ENCODE data around the gene KLHDC7A. TPM values are rescaled to one million over a fixed set of nuclear protein-coding genes. Genes with fewer than 3 reads are reported as not detected.
"Not testable (repeated sequence)": the region's sequence is repeated elsewhere in the genome, so short reads cannot be mapped to it uniquely, and the experiment has no call there.

KLHDC7A gene
- polyA plus RNA-seq, 4 donors = 0.19 to 7.5 (median 0.25) TPM

DNA sequence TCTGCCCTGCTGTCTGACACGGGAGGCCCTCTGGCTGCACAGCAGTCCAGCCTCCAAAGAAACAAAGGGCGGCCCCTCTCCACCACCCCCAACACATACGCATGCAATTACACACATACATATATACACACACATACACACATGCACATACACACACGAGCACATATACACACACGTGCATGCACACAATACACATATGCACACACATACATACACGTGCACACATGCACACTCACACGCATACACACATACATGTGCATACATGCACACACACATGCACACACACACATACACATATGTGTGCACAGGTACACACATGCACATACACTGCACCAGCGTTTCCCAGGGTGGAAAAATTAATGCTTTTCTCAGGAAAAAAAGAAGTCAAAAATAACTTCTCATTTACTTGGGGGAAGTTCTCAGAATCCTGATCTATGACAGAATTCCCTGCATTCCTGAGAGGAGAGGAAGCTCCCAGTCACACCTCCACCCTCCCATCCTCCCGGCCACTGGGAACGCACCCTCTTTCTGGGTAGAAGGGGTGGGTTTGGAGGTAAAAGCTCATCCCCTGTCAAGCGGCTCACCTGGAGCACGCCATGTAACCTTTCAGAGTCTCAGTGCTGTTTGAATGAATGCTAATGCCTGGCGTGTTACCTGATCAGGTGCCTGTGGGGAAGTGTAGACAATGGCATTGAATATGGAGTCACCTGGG, 33.1 kb upstream of the KLHDC7A start:
- FAIRE-seq = no peak
- Histone ChIP-seq H3K9me3 (ENCODE audit: control insufficient read depth in 2 of 2, insufficient read depth in 1 of 2, low read depth in 1 of 2, low read length in 1 of 2) (no peaks in the 10 kb centered on the region), H3K27ac (ENCODE audit: low read depth in 1 of 3, low read length in 2 of 3) (no peak overlapping the region), H3K4me3 (ENCODE audit: low read depth in 1 of 3, low read length in 3 of 3) (no peak overlapping the region), H3K27me3 (ENCODE audit: control insufficient read depth in 3 of 3, insufficient read depth in 3 of 3, low read length in 3 of 3) (no peaks in the 10 kb centered on the region), H3K36me3 (ENCODE audit: control insufficient read depth in 3 of 3, insufficient read depth in 2 of 3, low read depth in 1 of 3, low read length in 3 of 3) (no peaks in the 10 kb centered on the region), H3K4me1 (ENCODE audit: control insufficient read depth in 3 of 3, insufficient read depth in 2 of 3, low read depth in 1 of 3, low read length in 2 of 3) (no peaks in the 10 kb centered on the region)
- DNase-seq = no peak
- WGBS, 3 donors = 80 to 84% (median 80%) methylated on average over 13 of the region's 13 CpGs

DNA sequence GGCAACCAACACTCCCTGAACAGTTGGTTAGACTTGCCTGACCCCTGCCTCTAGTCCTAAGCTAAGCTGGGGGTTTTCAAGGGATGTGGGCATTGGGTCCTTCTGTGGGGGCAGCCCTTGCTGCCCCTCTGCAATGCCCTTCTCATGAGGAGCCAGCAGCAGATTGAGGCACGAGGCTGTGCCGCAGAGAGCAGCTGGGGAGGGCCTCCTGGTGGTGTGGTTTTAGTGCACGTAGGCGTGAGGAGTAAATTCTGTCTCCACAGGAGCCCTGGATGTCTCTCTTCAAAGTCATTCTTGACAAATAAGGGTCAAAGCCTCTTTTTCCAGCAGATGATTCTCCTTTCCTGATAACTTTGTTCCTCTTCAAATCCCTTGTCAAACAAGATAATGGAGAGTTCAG, 31.8 kb upstream of the KLHDC7A start:
- WGBS, 3 donors = 34 to 50% (median 38%) methylated on average over 4 of the region's 4 CpGs
- Histone ChIP-seq H3K9me3 (ENCODE audit: control insufficient read depth in 2 of 2, insufficient read depth in 1 of 2, low read depth in 1 of 2, low read length in 1 of 2) (no peaks in the 10 kb centered on the region), H3K36me3 (ENCODE audit: control insufficient read depth in 3 of 3, insufficient read depth in 2 of 3, low read depth in 1 of 3, low read length in 3 of 3) (no peaks in the 10 kb centered on the region), H3K4me3 (ENCODE audit: low read depth in 1 of 3, low read length in 3 of 3) (no peak overlapping the region), H3K27me3 (ENCODE audit: control insufficient read depth in 3 of 3, insufficient read depth in 3 of 3, low read length in 3 of 3) (no peaks in the 10 kb centered on the region), H3K27ac (ENCODE audit: low read depth in 1 of 3, low read length in 2 of 3) (no peak overlapping the region), H3K4me1 (ENCODE audit: control insufficient read depth in 3 of 3, insufficient read depth in 2 of 3, low read depth in 1 of 3, low read length in 2 of 3) (no peaks in the 10 kb centered on the region)
- FAIRE-seq (no peak), DNase-seq (no peak)

DNA sequence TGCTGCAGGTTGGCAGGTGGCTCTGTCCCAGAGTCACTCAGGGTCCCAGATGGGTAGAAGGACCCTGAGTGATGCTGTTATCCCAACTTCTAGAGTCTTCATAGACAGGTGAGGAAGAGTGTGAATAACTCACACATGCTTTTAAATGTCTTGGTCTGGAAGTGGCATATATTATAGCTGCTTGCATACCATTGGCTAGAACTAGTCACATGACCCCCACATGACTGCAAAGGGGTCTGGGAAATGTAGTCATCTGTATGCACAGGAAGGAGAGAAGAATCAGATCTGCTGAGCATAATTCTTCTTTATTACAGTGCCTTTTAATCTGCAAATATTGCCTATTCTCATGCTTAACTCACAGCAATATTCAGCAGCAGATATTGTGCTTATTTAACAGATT, 28.2 kb upstream of the KLHDC7A start:
- no peaks in the 10 kb centered on the region for H3K36me3 ChIP-seq (ENCODE audit: control insufficient read depth in 3 of 3, insufficient read depth in 2 of 3, low read depth in 1 of 3, low read length in 3 of 3)
- H3K4me3 ChIP-seq (ENCODE audit: low read depth in 1 of 3, low read length in 3 of 3) = no peak overlapping the region
- H3K4me1 ChIP-seq (ENCODE audit: control insufficient read depth in 3 of 3, insufficient read depth in 2 of 3, low read depth in 1 of 3, low read length in 2 of 3) = no peaks in the 10 kb centered on the region
- no peak overlapping the region for H3K27ac ChIP-seq (ENCODE audit: low read depth in 1 of 3, low read length in 2 of 3)
- no peaks in the 10 kb centered on the region for H3K9me3 ChIP-seq (ENCODE audit: control insufficient read depth in 2 of 2, insufficient read depth in 1 of 2, low read depth in 1 of 2, low read length in 1 of 2)
- FAIRE-seq (no peak), DNase-seq (peak; percentile 19 to 25)
- no peaks in the 10 kb centered on the region for H3K27me3 ChIP-seq (ENCODE audit: control insufficient read depth in 3 of 3, insufficient read depth in 3 of 3, low read length in 3 of 3)

DNA sequence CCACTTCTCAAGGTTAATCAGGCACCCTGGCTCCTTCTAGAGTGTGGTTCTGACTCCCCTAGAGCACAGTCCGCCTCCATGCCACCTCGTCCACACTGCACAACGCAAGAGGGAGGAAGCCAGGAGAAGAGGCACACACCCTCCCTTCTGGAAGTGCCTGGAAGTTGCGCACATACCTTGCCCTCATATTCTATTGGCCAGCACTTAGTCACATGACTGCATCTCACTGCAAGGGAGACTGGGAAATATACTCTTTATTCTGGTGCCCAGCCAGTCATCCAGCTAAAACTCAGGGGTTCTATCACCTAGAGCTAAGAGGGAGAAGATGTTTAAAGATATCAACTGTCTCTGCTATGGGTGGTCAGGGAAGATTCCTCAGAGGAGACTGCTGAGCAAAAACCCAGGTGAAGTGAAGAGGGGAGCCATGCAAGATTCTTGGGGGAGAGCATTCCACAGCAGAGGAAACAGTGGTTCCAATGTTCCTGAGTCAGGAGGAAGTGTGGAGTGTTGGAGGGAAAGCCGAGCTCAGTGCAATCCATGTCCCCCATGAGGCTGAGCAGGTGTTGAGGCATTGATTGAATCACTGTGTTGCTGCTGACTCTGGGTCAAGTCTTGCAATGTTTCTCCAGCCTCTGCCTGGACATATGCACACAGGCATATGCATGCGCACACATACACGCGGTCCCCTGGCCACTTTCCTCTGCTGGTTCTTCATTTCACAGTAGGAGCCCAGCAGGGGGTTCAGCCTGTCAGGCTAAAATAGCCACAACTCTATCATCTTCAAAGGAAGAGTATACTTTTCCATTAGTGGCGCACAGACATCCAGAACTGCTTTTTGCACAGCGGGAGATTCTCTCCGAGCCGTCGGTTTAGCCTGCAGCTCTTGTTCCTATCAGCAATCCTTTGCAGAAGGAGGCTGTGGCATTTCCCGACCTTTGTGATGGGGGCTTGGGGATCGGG, 22.3 kb upstream of the KLHDC7A start:
- no peak for FAIRE-seq
- H3K27ac ChIP-seq (ENCODE audit: low read depth in 1 of 3, low read length in 2 of 3) = no peak overlapping the region
- no peak for DNase-seq
- no peak overlapping the region for H3K4me3 ChIP-seq (ENCODE audit: low read depth in 1 of 3, low read length in 3 of 3)
- WGBS, 3 donors = 64 to 73% (median 71%) methylated on average over 15 of the region's 15 CpGs
- no peaks in the 10 kb centered on the region for H3K4me1 ChIP-seq (ENCODE audit: control insufficient read depth in 3 of 3, insufficient read depth in 2 of 3, low read depth in 1 of 3, low read length in 2 of 3)
- H3K36me3 ChIP-seq (ENCODE audit: control insufficient read depth in 3 of 3, insufficient read depth in 2 of 3, low read depth in 1 of 3, low read length in 3 of 3) = no peaks in the 10 kb centered on the region
- H3K27me3 ChIP-seq (ENCODE audit: control insufficient read depth in 3 of 3, insufficient read depth in 3 of 3, low read length in 3 of 3) = peaks cover 0 to 8% (median 5%) of the 10 kb centered on the region in 3 donors
- H3K9me3 ChIP-seq (ENCODE audit: control insufficient read depth in 2 of 2, insufficient read depth in 1 of 2, low read depth in 1 of 2, low read length in 1 of 2) = no peaks in the 10 kb centered on the region

DNA sequence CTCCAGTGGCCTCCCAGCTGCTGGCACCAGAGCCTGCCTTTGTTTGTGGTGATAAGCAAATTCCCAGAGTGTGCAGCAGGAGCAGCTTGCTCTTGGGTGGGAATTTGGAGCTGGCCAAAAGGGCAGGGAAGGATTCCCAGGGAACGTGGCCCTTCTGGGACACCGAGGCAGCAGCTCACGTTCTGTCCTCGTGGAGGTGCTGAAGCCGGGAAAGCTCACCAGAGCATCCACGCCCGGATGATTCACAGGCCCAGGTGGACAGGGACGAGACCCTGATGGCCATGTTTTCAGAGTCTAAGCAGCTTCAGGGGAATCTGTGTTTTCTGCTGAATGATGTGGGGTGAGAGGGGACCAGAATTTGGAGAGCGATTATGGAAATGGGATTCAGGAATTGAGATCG, 19.1 kb upstream of the KLHDC7A start:
- Histone ChIP-seq H3K36me3 (ENCODE audit: control insufficient read depth in 3 of 3, insufficient read depth in 2 of 3, low read depth in 1 of 3, low read length in 3 of 3) (no peaks in the 10 kb centered on the region), H3K4me1 (ENCODE audit: control insufficient read depth in 3 of 3, insufficient read depth in 2 of 3, low read depth in 1 of 3, low read length in 2 of 3) (no peaks in the 10 kb centered on the region), H3K27ac (ENCODE audit: low read depth in 1 of 3, low read length in 2 of 3) (no peak overlapping the region), H3K27me3 (ENCODE audit: control insufficient read depth in 3 of 3, insufficient read depth in 3 of 3, low read length in 3 of 3) (peaks cover 0 to 8% (median 5%) of the 10 kb centered on the region in 3 donors), H3K4me3 (ENCODE audit: low read depth in 1 of 3, low read length in 3 of 3) (no peak overlapping the region), H3K9me3 (ENCODE audit: control insufficient read depth in 2 of 2, insufficient read depth in 1 of 2, low read depth in 1 of 2, low read length in 1 of 2) (no peaks in the 10 kb centered on the region)
- WGBS, 3 donors = 60 to 81% (median 67%) methylated on average over 10 of the region's 10 CpGs
- FAIRE-seq = no peak
- no peak for DNase-seq

DNA sequence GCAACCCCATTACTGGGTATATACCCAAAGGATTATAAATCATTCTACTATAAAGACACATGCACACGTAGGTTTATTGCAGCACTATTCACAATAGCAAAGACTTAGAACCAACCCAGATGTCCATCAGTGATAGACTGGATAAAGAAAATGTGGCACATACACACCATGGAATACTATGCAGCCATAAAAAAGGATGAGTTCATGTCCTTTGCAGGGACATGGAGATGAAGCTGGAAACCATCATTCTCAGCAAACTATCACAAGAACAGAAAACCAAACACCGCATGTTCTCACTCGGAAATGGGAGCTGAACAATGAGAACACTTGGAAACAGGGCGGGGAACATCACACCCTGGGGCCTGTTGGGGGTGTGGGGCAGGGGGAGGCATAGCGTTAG, 18.2 kb upstream of the KLHDC7A start:
- H3K27me3 ChIP-seq (ENCODE audit: control insufficient read depth in 3 of 3, insufficient read depth in 3 of 3, low read length in 3 of 3); DNase-seq; H3K4me3 ChIP-seq (ENCODE audit: low read depth in 1 of 3, low read length in 3 of 3); H3K4me1 ChIP-seq (ENCODE audit: control insufficient read depth in 3 of 3, insufficient read depth in 2 of 3, low read depth in 1 of 3, low read length in 2 of 3); H3K36me3 ChIP-seq (ENCODE audit: control insufficient read depth in 3 of 3, insufficient read depth in 2 of 3, low read depth in 1 of 3, low read length in 3 of 3); FAIRE-seq; H3K27ac ChIP-seq (ENCODE audit: low read depth in 1 of 3, low read length in 2 of 3); H3K9me3 ChIP-seq (ENCODE audit: control insufficient read depth in 2 of 2, insufficient read depth in 1 of 2, low read depth in 1 of 2, low read length in 1 of 2): not testable (repeated sequence)
- 83 to 85% (median 84%) methylated on average over 5 of the region's 5 CpGs for WGBS, 3 donors

DNA sequence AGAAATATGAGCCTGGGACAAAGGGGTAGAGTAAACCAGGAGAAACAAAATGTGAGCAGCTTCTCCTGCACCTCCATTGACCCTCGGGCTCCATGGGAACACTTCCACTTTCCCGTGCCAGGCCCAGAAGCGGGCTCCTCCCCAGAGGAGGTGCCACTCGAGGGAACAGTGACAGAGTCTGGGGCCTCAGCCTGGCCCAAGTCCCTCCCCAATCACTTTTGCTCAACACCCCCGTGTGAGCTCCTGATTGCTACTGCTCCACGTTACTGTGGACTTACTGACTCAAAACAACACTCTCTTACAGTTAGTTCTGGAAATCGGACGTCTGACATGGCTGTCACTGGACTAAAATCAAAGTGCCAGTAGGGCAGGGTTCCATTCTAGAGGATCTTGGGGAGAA, 17.7 kb upstream of the KLHDC7A start:
- Histone ChIP-seq H3K36me3 (ENCODE audit: control insufficient read depth in 3 of 3, insufficient read depth in 2 of 3, low read depth in 1 of 3, low read length in 3 of 3) (no peaks in the 10 kb centered on the region), H3K27ac (ENCODE audit: low read depth in 1 of 3, low read length in 2 of 3) (no peak overlapping the region), H3K27me3 (ENCODE audit: control insufficient read depth in 3 of 3, insufficient read depth in 3 of 3, low read length in 3 of 3) (peaks cover 0 to 7% (median 5%) of the 10 kb centered on the region in 3 donors), H3K9me3 (ENCODE audit: control insufficient read depth in 2 of 2, insufficient read depth in 1 of 2, low read depth in 1 of 2, low read length in 1 of 2) (no peaks in the 10 kb centered on the region), H3K4me3 (ENCODE audit: low read depth in 1 of 3, low read length in 3 of 3) (no peak overlapping the region), H3K4me1 (ENCODE audit: control insufficient read depth in 3 of 3, insufficient read depth in 2 of 3, low read depth in 1 of 3, low read length in 2 of 3) (no peaks in the 10 kb centered on the region)
- FAIRE-seq = no peak
- DNase-seq = no peak
- WGBS, 3 donors = 71 to 74% (median 72%) methylated on average over 8 of the region's 8 CpGs

DNA sequence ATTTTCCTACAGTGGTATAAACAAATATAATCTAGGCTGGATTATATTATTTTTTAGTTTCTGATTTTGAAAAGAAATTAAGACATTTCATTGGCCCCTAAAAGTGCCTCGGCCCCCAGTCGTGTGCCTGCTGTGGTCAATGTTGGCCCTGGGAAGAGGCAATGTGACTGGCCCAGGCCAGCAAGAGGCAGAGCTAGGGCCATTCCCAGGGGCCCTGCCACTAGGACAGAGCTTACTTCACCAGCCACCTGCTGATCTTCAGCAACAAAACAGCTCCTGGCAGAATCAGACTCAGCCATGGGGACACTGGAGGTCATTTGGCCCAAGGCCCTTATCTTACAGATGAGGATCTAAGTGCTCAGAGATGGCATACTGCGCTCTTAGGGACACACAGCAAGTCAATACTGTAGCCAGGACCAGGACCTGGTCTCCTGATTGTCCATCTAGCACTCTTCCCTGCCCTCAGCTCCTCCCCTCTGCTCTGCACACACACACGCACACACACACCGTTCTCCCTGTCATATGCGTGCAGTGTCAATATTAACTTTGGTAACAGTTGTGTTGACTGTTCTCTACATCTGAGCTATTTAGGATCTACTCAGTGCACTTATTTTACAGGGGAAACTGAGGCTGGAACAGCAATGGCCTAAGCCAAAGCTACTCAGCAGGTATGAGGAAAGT, 16.6 kb upstream of the KLHDC7A start:
- Histone ChIP-seq H3K9me3 (ENCODE audit: control insufficient read depth in 2 of 2, insufficient read depth in 1 of 2, low read depth in 1 of 2, low read length in 1 of 2) (no peaks in the 10 kb centered on the region), H3K36me3 (ENCODE audit: control insufficient read depth in 3 of 3, insufficient read depth in 2 of 3, low read depth in 1 of 3, low read length in 3 of 3) (no peaks in the 10 kb centered on the region), H3K4me1 (ENCODE audit: control insufficient read depth in 3 of 3, insufficient read depth in 2 of 3, low read depth in 1 of 3, low read length in 2 of 3) (no peaks in the 10 kb centered on the region), H3K27ac (ENCODE audit: low read depth in 1 of 3, low read length in 2 of 3) (no peak overlapping the region), H3K27me3 (ENCODE audit: control insufficient read depth in 3 of 3, insufficient read depth in 3 of 3, low read length in 3 of 3) (peaks cover 0 to 2% (median 0%) of the 10 kb centered on the region in 3 donors), H3K4me3 (ENCODE audit: low read depth in 1 of 3, low read length in 3 of 3) (no peak overlapping the region)
- 72 to 78% (median 74%) methylated on average over 6 of the region's 6 CpGs for WGBS, 3 donors
- no peak for FAIRE-seq
- DNase-seq = peak in 1 of 2 donors; percentile 22

Data from small intestine (tissue), 7 donors.